Measurements from ENCODE around the gene AACS.

AACS gene

GRCh38 chr12:125029761-125030358, 35.4 kb upstream of the AACS start:
- TF ChIP-seq TAF1 (IDR thresholded peaks at IDR 0.05; ENCODE audit: borderline replicate concordance, insufficient read depth, low read length) = no peak
- TF ChIP-seq SIN3A (IDR thresholded peaks at IDR 0.05; ENCODE audit: borderline replicate concordance, insufficient read depth, low read length) = no peak
- TF ChIP-seq FOXP2 (optimal IDR thresholded peaks at IDR 0.05; ENCODE audit: borderline replicate concordance, extremely low read depth, extremely low read length, insufficient read depth) = no peak
- no peak for TF ChIP-seq POLR2AphosphoS5 (IDR thresholded peaks at IDR 0.05; ENCODE audit: low read depth, low read length)
- TF ChIP-seq REST (IDR thresholded peaks at IDR 0.05; ENCODE audit: insufficient read depth in 1 of 2, low read depth in 2 of 2, low read length in 2 of 2) = no peak

- TF ChIP-seq TAF1 (IDR thresholded peaks at IDR 0.05; ENCODE audit: borderline replicate concordance, insufficient read depth, low read length) (no peak), REST (IDR thresholded peaks at IDR 0.05; ENCODE audit: insufficient read depth in 1 of 2, low read depth in 2 of 2, low read length in 2 of 2) (no peak), POLR2AphosphoS5 (IDR thresholded peaks at IDR 0.05; ENCODE audit: low read depth, low read length) (no peak), FOXP2 (optimal IDR thresholded peaks at IDR 0.05; ENCODE audit: borderline replicate concordance, extremely low read depth, extremely low read length, insufficient read depth) (no peak), SIN3A (IDR thresholded peaks at IDR 0.05; ENCODE audit: borderline replicate concordance, insufficient read depth, low read length) (no peak)
Measured at GRCh38 chr12:125032466-125033152, 32.6 kb upstream of the AACS start.

GRCh38 chr12:125033288-125033687, 31.9 kb upstream of the AACS start:
- TF ChIP-seq FOXP2 (optimal IDR thresholded peaks at IDR 0.05; ENCODE audit: borderline replicate concordance, extremely low read depth, extremely low read length, insufficient read depth) (no peak), POLR2AphosphoS5 (IDR thresholded peaks at IDR 0.05; ENCODE audit: low read depth, low read length) (no peak), TAF1 (IDR thresholded peaks at IDR 0.05; ENCODE audit: borderline replicate concordance, insufficient read depth, low read length) (no peak), REST (IDR thresholded peaks at IDR 0.05; ENCODE audit: insufficient read depth in 1 of 2, low read depth in 2 of 2, low read length in 2 of 2) (no peak), SIN3A (IDR thresholded peaks at IDR 0.05; ENCODE audit: borderline replicate concordance, insufficient read depth, low read length) (no peak)

- TF ChIP-seq TAF1 (IDR thresholded peaks at IDR 0.05; ENCODE audit: borderline replicate concordance, insufficient read depth, low read length) = no peak
- TF ChIP-seq POLR2AphosphoS5 (IDR thresholded peaks at IDR 0.05; ENCODE audit: low read depth, low read length) = no peak
- no peak for TF ChIP-seq REST (IDR thresholded peaks at IDR 0.05; ENCODE audit: insufficient read depth in 1 of 2, low read depth in 2 of 2, low read length in 2 of 2)
- no peak for TF ChIP-seq FOXP2 (optimal IDR thresholded peaks at IDR 0.05; ENCODE audit: borderline replicate concordance, extremely low read depth, extremely low read length, insufficient read depth)
- no peak for TF ChIP-seq SIN3A (IDR thresholded peaks at IDR 0.05; ENCODE audit: borderline replicate concordance, insufficient read depth, low read length)
Measured at GRCh38 chr12:125038976-125039625, 26.1 kb upstream of the AACS start.

All from PFSK-1 (cell line).